OCI-LY7 (cell line): ENCODE results near the gene BMS1. TPM values are rescaled to one million over a fixed set of nuclear protein-coding genes. Genes with fewer than 3 reads are reported as not detected.
"Not testable (repeated sequence)": the region's sequence is repeated elsewhere in the genome, so short reads cannot be mapped to it uniquely, and the experiment has no call there.

Experiments
- BruUV-seq: library from RNA; stranded (reverse); fragments of 400-500 nt; replicated peaks from 2 replicates; lab custom pipeline; 2021; lab: Mats Ljungman, UMichigan
- CTCF ChIA-PET: fragments of 300-600 bp; sonication (Branson Sonifier 250); formaldehyde crosslinking; loops from one replicate; lab custom pipeline; 2022; ENCODE audit warnings: antibody characterized with exemption; ENCODE audit not compliant: unreplicated experiment; lab: Charles Lee
- POLR2A ChIA-PET: fragments of 300-600 bp; sonication (Branson Sonifier 250); formaldehyde crosslinking; loops from one replicate; lab custom pipeline; 2022; ENCODE audit warnings: antibody characterized with exemption; lab: Charles Lee
- DNase-seq: peaks from one replicate; pipeline ENCODE4 v3.0.0-alpha.2; 2015; ENCODE audit warnings: low spot score
- H2AFZ ChIP-seq: fragments of 200-600 bp; sonication (generic), shearing (Covaris generic); 2 replicates; pipeline ENCODE4 v1.6.1; 2014; ENCODE audit warnings: mild to moderate bottlenecking, antibody characterized with exemption, low read length, moderate library complexity
- H3K27ac ChIP-seq: fragments of 200-600 bp; sonication (generic); 2 replicates; pipeline ENCODE4 v1.5.1; 2014; ENCODE audit warnings: mixed run types, low read depth, mild to moderate bottlenecking, moderate library complexity, low read length, inconsistent platforms; ENCODE audit not compliant: poor library complexity, severe bottlenecking
- H3K36me3 ChIP-seq: fragments of 200-600 bp; sonication (generic); 2 replicates; pipeline ENCODE4 v1.6.1; 2014; ENCODE audit warnings: mild to moderate bottlenecking, antibody characterized with exemption, low read length, moderate library complexity, mixed read lengths; ENCODE audit not compliant: insufficient read depth
- H3K4me1 ChIP-seq: fragments of 200-600 bp; sonication (generic); 2 replicates; pipeline ENCODE4 v1.5.1; 2014; ENCODE audit warnings: mild to moderate bottlenecking, low read length; ENCODE audit not compliant: insufficient read depth, poor library complexity, severe bottlenecking
- H3K4me2 ChIP-seq: fragments of 200-600 bp; sonication (generic); 2 replicates; pipeline ENCODE4 v1.6.1; 2014; ENCODE audit warnings: mild to moderate bottlenecking, low read length
- H3K4me3 ChIP-seq: fragments of 200-600 bp; sonication (generic); 2 replicates; pipeline ENCODE4 v1.5.1; 2014; ENCODE audit warnings: mild to moderate bottlenecking, low read depth, low read length; ENCODE audit not compliant: poor library complexity, severe bottlenecking
- H3K79me2 ChIP-seq: fragments of 200-600 bp; sonication (generic); 2 replicates; pipeline ENCODE4 v1.6.1; 2016; ENCODE audit warnings: low read depth, mild to moderate bottlenecking, low read length, moderate library complexity, mixed read lengths; ENCODE audit not compliant: insufficient read depth
- H3K9me2 ChIP-seq: fragments of 200-600 bp; sonication (generic); 2 replicates; pipeline ENCODE4 v1.6.1; 2016; ENCODE audit warnings: mild to moderate bottlenecking, low read length, mixed read lengths; ENCODE audit not compliant: insufficient read depth
- H3K9me3 ChIP-seq: fragments of 200-600 bp; sonication (generic); 2 replicates; pipeline ENCODE4 v1.6.1; 2014; ENCODE audit warnings: mild to moderate bottlenecking, mixed run types, low read length, mixed read lengths
- H4K20me1 ChIP-seq: fragments of 200-600 bp; sonication (generic); 2 replicates; pipeline ENCODE4 v1.6.1; 2014; ENCODE audit warnings: mild to moderate bottlenecking, antibody characterized with exemption, low read length, moderate library complexity, mixed read lengths; ENCODE audit not compliant: insufficient read depth
- EZH2phosphoT487 ChIP-seq: fragments of 200-600 bp; sonication (generic); IDR thresholded peaks from 2 replicates; pipeline ENCODE4 v1.6.1; 2018; ENCODE audit warnings: low read depth, borderline replicate concordance, mild to moderate bottlenecking, mixed run types, antibody characterized with exemption, low read length, moderate library complexity, mixed read lengths
- intact Hi-C: fragments of 100-400 bp; cut with micrococcal nuclease; formaldehyde crosslinking; loops from one replicate; pipeline ENCODE4 v1.10.0; 2022; ENCODE audit not compliant: unreplicated experiment
- total RNA-seq, 2 experiments: library from RNA; depleted of rRNA in 1 of 2; stranded (reverse); fragments of >200 nt in 1 of 2; shearing (Covaris generic) in 1 of 2; gene quantifications; 2 replicates each; pipeline ENCODE4 v1.2.3, GENCODE V29; 2014 to 2022
- TF ChIP-seq, protein P1 (sequence below): fragments of 200-600 bp; sonication (generic); conservative IDR thresholded peaks from 2 replicates; pipeline ENCODE4 v1.5.1; 2014; ENCODE audit warnings: mild to moderate bottlenecking, antibody characterized with exemption, low read length, moderate library complexity, mixed read lengths

BMS1 gene
- total RNA-seq, 2 experiments from 2014 or later = 14.9 to 20.2 TPM

DNA sequence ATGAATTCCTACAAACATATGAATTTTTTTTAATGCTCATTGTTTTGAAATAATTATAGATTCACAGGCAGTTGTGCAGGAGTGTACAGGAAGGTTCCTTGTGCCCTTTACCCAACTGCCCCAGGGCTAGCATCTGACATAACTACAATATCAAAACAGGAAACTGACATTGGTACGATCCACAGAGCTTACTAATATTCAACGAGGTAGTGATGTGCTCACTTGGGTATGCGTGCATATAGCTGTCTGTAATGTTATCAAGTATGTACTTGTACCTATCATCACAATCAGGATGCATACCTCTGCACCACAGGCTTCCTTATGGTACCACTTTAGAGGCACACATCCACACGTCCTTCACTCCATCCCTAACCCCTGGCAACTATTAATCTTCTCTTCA lies 68.3 kb downstream of the BMS1 start:
- Histone ChIP-seq H3K4me1 (no peaks in the 10 kb centered on the region), H4K20me1 (no peaks in the 10 kb centered on the region), H3K79me2 (no peaks in the 10 kb centered on the region), H3K36me3 (no peaks in the 10 kb centered on the region), H3K4me3 (no peak overlapping the region), H3K4me2 (no peak overlapping the region), H3K27ac (no peak overlapping the region), H3K9me3 (no peaks in the 10 kb centered on the region), H3K9me2 (no peaks in the 10 kb centered on the region), H2AFZ (no peak overlapping the region)
- DNase-seq = no peak
- BruUV-seq = no TSS peak
- CTCF ChIA-PET = no interaction called here
- intact Hi-C loops = no loop called here
- POLR2A ChIA-PET = no interaction called here
- TF ChIP-seq EZH2phosphoT487 = no peak
- TF ChIP-seq, protein P1, sequence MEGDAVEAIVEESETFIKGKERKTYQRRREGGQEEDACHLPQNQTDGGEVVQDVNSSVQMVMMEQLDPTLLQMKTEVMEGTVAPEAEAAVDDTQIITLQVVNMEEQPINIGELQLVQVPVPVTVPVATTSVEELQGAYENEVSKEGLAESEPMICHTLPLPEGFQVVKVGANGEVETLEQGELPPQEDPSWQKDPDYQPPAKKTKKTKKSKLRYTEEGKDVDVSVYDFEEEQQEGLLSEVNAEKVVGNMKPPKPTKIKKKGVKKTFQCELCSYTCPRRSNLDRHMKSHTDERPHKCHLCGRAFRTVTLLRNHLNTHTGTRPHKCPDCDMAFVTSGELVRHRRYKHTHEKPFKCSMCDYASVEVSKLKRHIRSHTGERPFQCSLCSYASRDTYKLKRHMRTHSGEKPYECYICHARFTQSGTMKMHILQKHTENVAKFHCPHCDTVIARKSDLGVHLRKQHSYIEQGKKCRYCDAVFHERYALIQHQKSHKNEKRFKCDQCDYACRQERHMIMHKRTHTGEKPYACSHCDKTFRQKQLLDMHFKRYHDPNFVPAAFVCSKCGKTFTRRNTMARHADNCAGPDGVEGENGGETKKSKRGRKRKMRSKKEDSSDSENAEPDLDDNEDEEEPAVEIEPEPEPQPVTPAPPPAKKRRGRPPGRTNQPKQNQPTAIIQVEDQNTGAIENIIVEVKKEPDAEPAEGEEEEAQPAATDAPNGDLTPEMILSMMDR = no peak

DNA sequence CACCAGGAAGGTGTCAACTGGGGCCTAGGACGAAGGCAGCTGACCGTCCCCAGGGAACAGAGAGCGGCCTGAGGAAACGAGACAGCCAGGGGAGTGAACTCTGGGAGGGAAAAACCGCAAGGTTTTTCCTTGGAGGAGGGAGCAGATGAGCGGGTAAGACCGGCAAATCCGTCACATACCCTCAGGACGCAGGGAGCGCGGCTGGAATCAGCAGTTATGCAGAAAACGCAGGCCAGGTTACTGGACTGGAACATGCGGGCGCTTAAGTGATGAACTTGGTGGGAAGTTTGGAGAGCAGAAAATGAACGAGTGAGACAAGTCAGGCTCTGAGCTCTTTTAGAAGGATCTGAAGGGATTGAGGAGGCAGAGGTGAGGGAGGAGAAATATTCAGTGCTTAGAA lies 76.7 kb downstream of the BMS1 start:
- H3K79me2 ChIP-seq = no peaks in the 10 kb centered on the region
- H3K4me2 ChIP-seq = no peak overlapping the region
- H3K9me3 ChIP-seq = no peaks in the 10 kb centered on the region
- no peaks in the 10 kb centered on the region for H4K20me1 ChIP-seq
- intact Hi-C loops = no loop called here
- H2AFZ ChIP-seq = no peak overlapping the region
- no peak overlapping the region for H3K27ac ChIP-seq
- peaks cover under 1% of the 10 kb centered on the region for H3K4me1 ChIP-seq
- H3K4me3 ChIP-seq = no peak overlapping the region
- no peaks in the 10 kb centered on the region for H3K36me3 ChIP-seq
- DNase-seq = no peak
- TF ChIP-seq EZH2phosphoT487 = no peak
- TF ChIP-seq, protein P1 = no peak
- CTCF ChIA-PET = no interaction called here
- H3K9me2 ChIP-seq = no peaks in the 10 kb centered on the region
- POLR2A ChIA-PET = no interaction called here
- no TSS peak for BruUV-seq

DNA sequence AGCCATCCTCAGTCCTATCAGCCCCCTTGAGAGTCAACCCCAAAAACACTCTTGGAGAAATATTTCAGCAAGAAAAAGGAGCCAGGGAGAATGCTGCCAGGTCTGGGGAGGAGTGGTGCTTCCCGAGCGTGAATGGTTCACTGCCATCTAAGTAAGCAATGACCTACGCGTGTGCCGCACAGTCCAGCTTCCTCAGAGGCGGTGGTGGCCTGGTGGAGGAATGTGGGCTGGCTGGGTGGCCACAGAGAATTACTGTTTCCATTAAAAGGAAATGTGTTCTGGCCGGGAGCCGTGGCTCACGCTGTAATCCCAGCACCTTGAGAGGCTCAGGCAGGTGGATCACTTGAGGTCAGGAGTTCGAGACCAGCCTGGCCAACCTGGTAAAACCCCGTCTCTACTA lies 77.4 kb downstream of the BMS1 start:
- CTCF ChIA-PET, H3K4me3 ChIP-seq, H3K36me3 ChIP-seq, BruUV-seq, H3K4me1 ChIP-seq, H3K4me2 ChIP-seq, H2AFZ ChIP-seq, H4K20me1 ChIP-seq, intact Hi-C loops, H3K27ac ChIP-seq, DNase-seq, H3K9me3 ChIP-seq, POLR2A ChIA-PET, H3K79me2 ChIP-seq, H3K9me2 ChIP-seq: not testable (repeated sequence)

DNA sequence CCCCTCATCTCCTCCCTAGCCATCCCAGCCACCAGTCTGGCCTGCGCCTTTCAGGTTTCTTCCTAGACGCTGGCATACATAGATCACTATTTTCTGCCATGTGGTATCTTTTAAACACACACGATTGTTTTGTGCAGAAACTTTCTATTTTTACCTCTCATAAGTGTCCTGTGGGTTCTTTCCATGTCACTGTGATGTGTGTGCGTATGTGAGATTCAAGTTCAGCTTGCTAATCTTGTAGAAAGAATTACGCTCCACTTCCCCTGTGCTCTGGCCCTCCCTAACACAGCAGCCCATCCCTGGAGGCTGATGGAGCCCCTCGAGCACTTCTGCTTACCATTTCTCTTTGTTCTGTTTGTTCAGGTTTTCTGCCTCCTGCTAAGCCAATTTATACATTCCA lies 80.2 kb downstream of the BMS1 start:
- POLR2A ChIA-PET, H4K20me1 ChIP-seq, H2AFZ ChIP-seq, DNase-seq, H3K27ac ChIP-seq, H3K4me1 ChIP-seq, H3K9me2 ChIP-seq, H3K4me3 ChIP-seq, BruUV-seq, H3K4me2 ChIP-seq, CTCF ChIA-PET, H3K9me3 ChIP-seq, H3K79me2 ChIP-seq, intact Hi-C loops, H3K36me3 ChIP-seq: not testable (repeated sequence)
